Osteoblast (primary cell): Measurements from ENCODE around the gene AFAP1L2. TPM values are rescaled to one million over a fixed set of nuclear protein-coding genes. Genes with fewer than 3 reads are reported as not detected.

ENCODE experiments used
- DNase-seq: peaks from one replicate; pipeline ENCODE4 v3.0.0; 2011; ENCODE audit warnings: low spot score, mixed read lengths; ENCODE audit not compliant: insufficient read length; ENCODE audit errors: missing footprints
- H2AFZ ChIP-seq: 2 replicates; pipeline ENCODE4 v1.6.0; 2011; ENCODE audit warnings: mild to moderate bottlenecking, low read length
- H3K27ac ChIP-seq: 2 replicates; pipeline ENCODE4 v1.5.1; 2011; ENCODE audit warnings: mild to moderate bottlenecking, low read depth, low read length, moderate library complexity
- H3K27me3 ChIP-seq: 2 replicates; pipeline ENCODE4 v1.6.0; 2012; ENCODE audit warnings: mild to moderate bottlenecking, control low read depth, inconsistent platforms, low read length, moderate library complexity; ENCODE audit not compliant: insufficient read depth
- H3K36me3 ChIP-seq: 2 replicates; pipeline ENCODE4 v1.5.1; 2011; ENCODE audit warnings: mild to moderate bottlenecking, low read length, control low read depth, moderate library complexity; ENCODE audit not compliant: insufficient read depth
- H3K4me1 ChIP-seq: 2 replicates; pipeline ENCODE4 v1.5.1; 2011; ENCODE audit warnings: mild to moderate bottlenecking, low read length, control low read depth, moderate library complexity; ENCODE audit not compliant: insufficient read depth
- H3K4me2 ChIP-seq: 2 replicates; pipeline ENCODE4 v1.6.0; 2011; ENCODE audit warnings: mild to moderate bottlenecking, low read length; ENCODE audit not compliant: insufficient read depth
- H3K4me3 ChIP-seq: fragments of 200-600 bp; sonication (generic); 3 replicates; pipeline ENCODE4 v1.5.1; 2012; ENCODE audit warnings: mild to moderate bottlenecking, low read length, inconsistent platforms; ENCODE audit not compliant: insufficient read depth
- H3K79me2 ChIP-seq: 2 replicates; pipeline ENCODE4 v1.6.0; 2012; ENCODE audit warnings: mild to moderate bottlenecking, low read length, control low read depth, inconsistent platforms; ENCODE audit not compliant: insufficient read depth
- H3K9me3 ChIP-seq: 2 replicates; pipeline ENCODE4 v1.5.1; 2011; ENCODE audit warnings: low read depth, low read length, control low read depth
- H4K20me1 ChIP-seq: 2 replicates; pipeline ENCODE4 v1.6.0; 2012; ENCODE audit warnings: mild to moderate bottlenecking, low read length, control low read depth; ENCODE audit not compliant: insufficient read depth
- total RNA-seq: library from RNA; depleted of rRNA; stranded (reverse); fragments of >200 nt; gene quantifications from 2 replicates; pipeline ENCODE4 v1.2.3, GENCODE V29; 2012
- TF ChIP-seq, protein P1 (sequence below): IDR thresholded peaks from 2 replicates; pipeline ENCODE4 v1.5.1; 2011; ENCODE audit warnings: mild to moderate bottlenecking, low read depth, low read length, moderate library complexity; ENCODE audit errors: extremely low read depth

AFAP1L2 gene
- total RNA-seq, 1 donor, result 0.36 TPM

DNA sequence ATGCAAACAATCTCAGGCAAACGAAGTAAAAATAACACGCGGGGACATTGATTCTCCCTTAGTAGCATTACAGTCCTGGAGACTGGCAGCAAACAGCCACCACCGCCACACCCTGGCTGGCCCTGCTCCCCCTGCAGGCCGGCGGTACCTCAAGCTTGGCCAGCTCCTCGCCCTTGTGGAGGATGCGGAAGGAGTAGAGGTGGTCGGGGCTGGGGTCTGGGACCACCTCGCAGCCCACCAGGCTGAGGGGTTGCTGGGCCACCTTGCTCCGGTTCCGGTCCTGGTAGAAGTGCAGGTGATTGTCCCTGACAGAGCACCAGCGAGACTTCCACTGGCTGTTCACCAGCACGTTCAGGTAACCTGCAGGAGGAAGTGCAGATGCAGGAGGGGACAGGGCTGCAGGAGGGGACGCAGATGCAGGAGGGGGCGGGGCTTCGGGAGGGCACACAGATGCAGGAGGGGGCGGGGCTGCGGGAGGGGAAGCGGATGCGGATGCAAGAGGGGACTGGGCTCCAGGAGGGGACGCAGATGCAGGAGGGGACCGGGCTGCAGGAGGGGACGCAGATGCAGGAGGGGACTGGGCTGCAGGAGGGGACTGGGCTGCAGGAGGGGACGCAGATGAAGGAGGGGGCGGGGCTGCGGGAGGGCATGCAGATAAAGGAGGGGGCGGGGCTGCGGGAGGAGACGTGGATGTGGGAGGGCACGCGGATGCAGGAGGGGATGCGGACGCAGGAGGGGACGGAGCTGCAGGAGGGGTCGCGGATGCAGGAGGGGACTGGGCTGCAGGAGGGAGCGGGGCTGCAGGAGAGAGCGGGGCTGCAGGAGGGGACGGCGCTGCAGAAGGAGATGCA is 99.5 kb downstream of the AFAP1L2 start:
- H2AFZ ChIP-seq, result no peak overlapping the region
- peak overlapping the region; percentile 71 for H3K4me2 ChIP-seq
- H4K20me1 ChIP-seq, result no peaks in the 10 kb centered on the region
- peak overlapping the region; percentile 7 for H3K4me3 ChIP-seq
- peak overlapping the region; percentile 1 for H3K27ac ChIP-seq
- no peaks in the 10 kb centered on the region for H3K79me2 ChIP-seq
- DNase-seq, result no peak
- H3K4me1 ChIP-seq, result peaks cover 25% of the 10 kb centered on the region
- no peaks in the 10 kb centered on the region for H3K9me3 ChIP-seq
- TF ChIP-seq, protein P1, sequence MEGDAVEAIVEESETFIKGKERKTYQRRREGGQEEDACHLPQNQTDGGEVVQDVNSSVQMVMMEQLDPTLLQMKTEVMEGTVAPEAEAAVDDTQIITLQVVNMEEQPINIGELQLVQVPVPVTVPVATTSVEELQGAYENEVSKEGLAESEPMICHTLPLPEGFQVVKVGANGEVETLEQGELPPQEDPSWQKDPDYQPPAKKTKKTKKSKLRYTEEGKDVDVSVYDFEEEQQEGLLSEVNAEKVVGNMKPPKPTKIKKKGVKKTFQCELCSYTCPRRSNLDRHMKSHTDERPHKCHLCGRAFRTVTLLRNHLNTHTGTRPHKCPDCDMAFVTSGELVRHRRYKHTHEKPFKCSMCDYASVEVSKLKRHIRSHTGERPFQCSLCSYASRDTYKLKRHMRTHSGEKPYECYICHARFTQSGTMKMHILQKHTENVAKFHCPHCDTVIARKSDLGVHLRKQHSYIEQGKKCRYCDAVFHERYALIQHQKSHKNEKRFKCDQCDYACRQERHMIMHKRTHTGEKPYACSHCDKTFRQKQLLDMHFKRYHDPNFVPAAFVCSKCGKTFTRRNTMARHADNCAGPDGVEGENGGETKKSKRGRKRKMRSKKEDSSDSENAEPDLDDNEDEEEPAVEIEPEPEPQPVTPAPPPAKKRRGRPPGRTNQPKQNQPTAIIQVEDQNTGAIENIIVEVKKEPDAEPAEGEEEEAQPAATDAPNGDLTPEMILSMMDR, result peak; percentile 35
- no peaks in the 10 kb centered on the region for H3K36me3 ChIP-seq
- H3K27me3 ChIP-seq, result peaks cover 10% of the 10 kb centered on the region

DNA sequence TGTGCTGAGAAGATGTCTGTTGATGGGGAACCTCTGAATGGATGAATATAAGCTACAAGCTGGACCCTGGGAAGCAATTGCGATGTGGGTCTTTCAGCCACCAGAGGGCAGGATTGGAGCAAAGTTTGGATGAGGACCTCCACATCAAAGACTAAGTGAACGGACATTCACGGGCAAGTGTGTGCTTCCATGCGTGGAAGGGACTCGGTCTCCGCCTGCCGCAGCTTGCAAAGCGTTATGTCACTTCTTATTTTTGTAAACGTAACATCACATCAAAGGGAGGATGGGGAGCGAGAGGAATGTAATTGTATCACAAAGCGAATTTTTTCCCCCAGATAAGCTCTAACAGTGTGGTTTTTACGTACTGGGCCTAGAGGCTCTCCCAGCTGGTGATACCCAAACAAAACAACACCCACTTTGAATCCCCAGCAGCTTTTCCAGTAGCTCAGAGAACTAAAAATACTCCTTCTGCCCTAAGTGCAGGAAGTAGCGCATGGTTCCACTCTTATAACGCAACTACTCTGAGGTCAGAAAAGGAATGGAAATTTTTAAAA is 100.2 kb downstream of the AFAP1L2 start:
- Histone ChIP-seq H3K79me2 (no peaks in the 10 kb centered on the region), H3K4me3 (peak overlapping the region; percentile 7), H3K27ac (peak overlapping the region; percentile 1), H3K36me3 (no peaks in the 10 kb centered on the region), H3K4me2 (peak overlapping the region; percentile 71), H4K20me1 (no peaks in the 10 kb centered on the region), H3K9me3 (no peaks in the 10 kb centered on the region), H2AFZ (peak overlapping the region; percentile 36), H3K27me3 (peaks cover 10% of the 10 kb centered on the region), H3K4me1 (peaks cover 24% of the 10 kb centered on the region)
- TF ChIP-seq, protein P1, result peak; percentile 81
- peak; percentile 88 for DNase-seq

DNA sequence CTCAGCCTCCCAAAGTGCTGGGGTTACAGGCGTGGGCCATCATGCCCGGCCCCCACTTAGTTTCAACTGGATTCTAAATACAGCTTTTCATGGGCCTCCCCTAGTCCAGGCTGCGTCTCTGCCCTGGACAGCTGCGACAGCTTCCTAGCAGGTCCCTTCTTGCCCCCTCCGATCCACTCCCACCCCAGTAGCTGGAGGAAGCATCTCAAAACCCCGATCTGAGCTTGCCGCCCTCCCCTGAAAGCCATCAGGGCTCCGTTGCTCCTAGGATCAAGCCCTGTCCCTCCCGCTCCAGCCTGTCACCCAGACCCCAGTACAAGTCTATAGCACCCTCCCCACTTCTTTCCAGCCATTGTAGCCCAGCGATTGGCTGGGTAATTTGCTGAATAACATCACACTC is 100.7 kb downstream of the AFAP1L2 start:
- TF ChIP-seq, protein P1, result no peak
- H3K9me3 ChIP-seq, result no peaks in the 10 kb centered on the region
- no peaks in the 10 kb centered on the region for H3K36me3 ChIP-seq
- H3K27ac ChIP-seq, result no peak overlapping the region
- peak overlapping the region; percentile 71 for H3K4me2 ChIP-seq
- peaks cover 10% of the 10 kb centered on the region for H3K27me3 ChIP-seq
- DNase-seq, result no peak
- no peaks in the 10 kb centered on the region for H4K20me1 ChIP-seq
- no peaks in the 10 kb centered on the region for H3K79me2 ChIP-seq
- no peak overlapping the region for H3K4me3 ChIP-seq
- peaks cover 21% of the 10 kb centered on the region for H3K4me1 ChIP-seq
- H2AFZ ChIP-seq, result peak overlapping the region; percentile 36
